Stimulated activated CD8-positive, alpha-beta memory T cell treated with anti-CD3 and anti-CD28 coated beads, Interleukin-4, amount 100 ng/mL, for 48 hours (primary cell): ENCODE results near the gene LRPAP1.
"Not testable (repeated sequence)": the region's sequence is repeated elsewhere in the genome, so short reads cannot be mapped to it uniquely, and the experiment has no call there.

Experiments
- DNase-seq: peaks from one replicate; pipeline ENCODE4 v3.0.0-alpha.2; 2020

The LRPAP1 gene

DNA sequence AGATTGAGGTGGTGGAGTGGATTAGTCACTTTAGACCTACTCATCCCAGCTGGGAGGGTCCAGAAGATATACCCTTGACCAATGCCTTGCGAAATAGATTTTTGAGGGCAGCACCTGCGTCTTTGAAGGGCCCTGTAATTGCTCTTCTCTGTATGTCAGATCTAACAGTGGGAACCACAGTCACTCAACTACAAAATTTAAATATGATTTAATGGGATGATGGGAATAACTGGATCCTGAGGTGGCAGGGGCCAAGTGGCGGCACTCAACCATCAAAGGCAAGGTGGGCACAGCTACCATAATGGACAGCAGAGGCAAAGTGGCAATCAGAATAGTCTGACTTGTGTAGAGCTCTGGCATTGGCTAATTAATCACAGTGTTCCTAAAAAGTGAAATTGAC lies 76.6 kb downstream of the LRPAP1 start:
- not testable (repeated sequence) for DNase-seq
